Loucy (cell line): ENCODE data around the gene LASP1.
A peak's percentile ranks its signal among the peaks of the same experiment; 100 is the strongest.

Source experiments
- H2AFZ ChIP-seq: fragments of 200-600 bp; sonication (generic); 2 replicates; pipeline ENCODE4 v1.6.0; 2016; ENCODE audit warnings: antibody characterized with exemption, mild to moderate bottlenecking, low read length, moderate library complexity
- H3F3A ChIP-seq: fragments of 200-600 bp; 2 replicates; pipeline ENCODE4 v1.6.0; 2016; ENCODE audit warnings: antibody characterized with exemption, low read depth, mild to moderate bottlenecking
- H3K27me3 ChIP-seq: fragments of 200-600 bp; sonication (generic); 2 replicates; pipeline ENCODE4 v1.6.1; 2014; ENCODE audit warnings: low read length, mild to moderate bottlenecking; ENCODE audit not compliant: insufficient read depth, poor library complexity, severe bottlenecking
- H3K36me3 ChIP-seq: fragments of 200-600 bp; sonication (generic); 2 replicates; pipeline ENCODE4 v1.6.1; 2016; ENCODE audit warnings: low read length; ENCODE audit not compliant: insufficient read depth
- H3K4me1 ChIP-seq: fragments of 200-600 bp; sonication (generic); 2 replicates; pipeline ENCODE4 v1.5.1; 2014; ENCODE audit warnings: low read length, mild to moderate bottlenecking; ENCODE audit not compliant: insufficient read depth, poor library complexity, severe bottlenecking
- H3K4me2 ChIP-seq: fragments of 200-600 bp; sonication (generic); 2 replicates; pipeline ENCODE4 v1.6.0; 2014; ENCODE audit warnings: antibody characterized with exemption, low read length, low read depth, mild to moderate bottlenecking; ENCODE audit not compliant: poor library complexity, severe bottlenecking
- H3K4me3 ChIP-seq: fragments of 200-600 bp; sonication (generic); 2 replicates; pipeline ENCODE4 v1.5.1; 2014; ENCODE audit warnings: low read length, mild to moderate bottlenecking, mixed read lengths; ENCODE audit not compliant: poor library complexity, severe bottlenecking
- H3K79me2 ChIP-seq: fragments of 200-600 bp; sonication (generic); 2 replicates; pipeline ENCODE4 v1.6.1; 2014; ENCODE audit warnings: low read length; ENCODE audit not compliant: insufficient read depth
- H3K9ac ChIP-seq: fragments of 200-600 bp; sonication (generic); 2 replicates; pipeline ENCODE4 v1.6.0; 2014; ENCODE audit warnings: mild to moderate bottlenecking, low read depth, low read length, moderate library complexity; ENCODE audit not compliant: poor library complexity, severe bottlenecking
- H3K9me2 ChIP-seq: fragments of 200-600 bp; sonication (generic); replicated peaks from 2 replicates; pipeline ENCODE4 v1.6.1; 2016; ENCODE audit warnings: low read depth, low read length, mixed read lengths
- H3K9me3 ChIP-seq: fragments of 200-600 bp; sonication (generic); 2 replicates; pipeline ENCODE4 v1.6.1; 2014; ENCODE audit warnings: mild to moderate bottlenecking, antibody characterized with exemption, low read length, low read depth; ENCODE audit not compliant: insufficient read depth
- H4K20me1 ChIP-seq: fragments of 200-600 bp; sonication (generic); 2 replicates; pipeline ENCODE4 v1.6.0; 2014; ENCODE audit warnings: antibody characterized with exemption, low read length, mild to moderate bottlenecking; ENCODE audit not compliant: insufficient read depth, poor library complexity, severe bottlenecking
- CTCF ChIP-seq: fragments of 200-600 bp; sonication (generic); conservative IDR thresholded peaks from 2 replicates; pipeline ENCODE4 v1.5.1; 2014; ENCODE audit warnings: mild to moderate bottlenecking, antibody characterized with exemption, low read length
- EZH2phosphoT487 ChIP-seq: fragments of 200-600 bp; IDR thresholded peaks from 2 replicates; pipeline ENCODE4 v1.6.1; 2018; ENCODE audit warnings: antibody characterized with exemption, mild to moderate bottlenecking, moderate library complexity, borderline replicate concordance

LASP1 gene

GRCh38 chr17:38897176-38897575 lies 27.3 kb downstream of the LASP1 start:
- H3K9ac ChIP-seq, result peak overlapping the region; percentile 90
- H3K27me3 ChIP-seq, result no peaks in the 10 kb centered on the region

GRCh38 chr17:38897671-38898290 lies 27.9 kb downstream of the LASP1 start:
- H3K9ac ChIP-seq, result peak overlapping the region; percentile 90
- peak overlapping the region; percentile 87 for H3K4me2 ChIP-seq
- H3K4me3 ChIP-seq, result peak overlapping the region; percentile 65
- H3K36me3 ChIP-seq, result peaks cover 45% of the 10 kb centered on the region; the same call in 1 of the 2 replicates
- H3F3A ChIP-seq, result peaks cover 6% of the 10 kb centered on the region; the same call in 1 of the 2 replicates
- TF ChIP-seq CTCF (no peak), EZH2phosphoT487 (no peak)
- H4K20me1 ChIP-seq, result no peaks in the 10 kb centered on the region
- H3K27me3 ChIP-seq, result no peaks in the 10 kb centered on the region
- no peaks in the 10 kb centered on the region for H3K9me2 ChIP-seq
- peaks cover 38% of the 10 kb centered on the region for H3K79me2 ChIP-seq
- peaks cover 76% of the 10 kb centered on the region for H3K4me1 ChIP-seq
- H3K9me3 ChIP-seq, result no peaks in the 10 kb centered on the region
- H2AFZ ChIP-seq, result no peak overlapping the region

More at GRCh38 chr17:38897176-38897575, 27.3 kb downstream of the LASP1 start:
- Histone ChIP-seq H3K4me2 (peak overlapping the region; percentile 87), H3K9me3 (no peaks in the 10 kb centered on the region), H3F3A (peaks cover 6% of the 10 kb centered on the region; the same call in 1 of the 2 replicates), H3K9me2 (no peaks in the 10 kb centered on the region), H3K79me2 (peaks cover 39% of the 10 kb centered on the region), H3K4me1 (peaks cover 79% of the 10 kb centered on the region), H4K20me1 (no peaks in the 10 kb centered on the region), H2AFZ (no peak overlapping the region), H3K4me3 (peak overlapping the region; percentile 65), H3K36me3 (peaks cover 51% of the 10 kb centered on the region; the same call in 1 of the 2 replicates)
- no peak for TF ChIP-seq CTCF
- no peak for TF ChIP-seq EZH2phosphoT487

GRCh38 chr17:38898291-38898679 lies 28.4 kb downstream of the LASP1 start:
- peak overlapping the region; percentile 87 for H3K4me2 ChIP-seq
- no peaks in the 10 kb centered on the region for H3K27me3 ChIP-seq
- no peak overlapping the region for H2AFZ ChIP-seq
- peaks cover 45% of the 10 kb centered on the region; the same call in 1 of the 2 replicates for H3K36me3 ChIP-seq
- no peaks in the 10 kb centered on the region for H3K9me3 ChIP-seq
- H4K20me1 ChIP-seq, result no peaks in the 10 kb centered on the region
- peak overlapping the region; percentile 65 for H3K4me3 ChIP-seq
- H3K9me2 ChIP-seq, result no peaks in the 10 kb centered on the region
- no peak for TF ChIP-seq EZH2phosphoT487
- H3F3A ChIP-seq, result peaks cover 6% of the 10 kb centered on the region; the same call in 1 of the 2 replicates
- H3K9ac ChIP-seq, result peak overlapping the region; percentile 90
- peaks cover 71% of the 10 kb centered on the region for H3K4me1 ChIP-seq
- peaks cover 43% of the 10 kb centered on the region for H3K79me2 ChIP-seq
